HCT116 (cell line): Measurements from ENCODE around the gene PISD. TPM values are rescaled to one million over a fixed set of nuclear protein-coding genes. Genes with fewer than 3 reads are reported as not detected.

ENCODE experiments used
- ATAC-seq: fragments of 200-7000 bp; cut with Tn5 transposase; 2 replicates; pipeline ENCODE4 v1.9.1; 2020; ENCODE audit warnings: mild to moderate bottlenecking, moderate library complexity
- BruUV-seq: library from RNA; stranded (reverse); fragments of 400-500 nt; replicated peaks from 2 replicates; lab custom pipeline; 2021; lab: Mats Ljungman, UMichigan
- CTCF ChIA-PET: fragments of 300-600 bp; sonication (Branson Sonifier 250); formaldehyde crosslinking; loops from one replicate; lab custom pipeline; 2021; ENCODE audit warnings: antibody characterized with exemption; lab: Charles Lee
- POLR2A ChIA-PET: fragments of 300-600, 350-600 bp; sonication (Branson Sonifier 250); formaldehyde crosslinking; loops from one replicate; lab custom pipeline; 2021; ENCODE audit warnings: antibody characterized with exemption; lab: Charles Lee
- RAD21 ChIA-PET, 2 experiments: fragments of 300-600 bp; sonication (Branson Sonifier 250); formaldehyde crosslinking; loops; one replicate each; lab custom pipeline; 2023; ENCODE audit warnings: low total read pairs in 2 of 2; ENCODE audit not compliant: uncharacterized antibody in 2 of 2, unreplicated experiment in 2 of 2, low non-redundant PET in 1 of 2; lab: Charles Lee
- DNase-seq: peaks from one replicate; pipeline ENCODE4 v3.0.0-alpha.2; 2010; ENCODE audit warnings: low read depth, low spot score
- H2AFZ ChIP-seq: fragments of 200-600 bp; shearing (Covaris generic), sonication (generic); 2 replicates; pipeline ENCODE4 v1.6.1; 2017; ENCODE audit warnings: low read depth, mixed run types, mixed read lengths, antibody characterized with exemption, low read length; ENCODE audit not compliant: poor library complexity, severe bottlenecking
- H3K27ac ChIP-seq: 2 replicates; pipeline ENCODE4 v1.5.1; 2012; ENCODE audit warnings: low read depth, low read length
- H3K27me3 ChIP-seq: fragments of 200-600 bp; sonication (generic); 2 replicates; pipeline ENCODE4 v1.6.1; 2016; ENCODE audit warnings: mixed run types, low read length, mixed read lengths; ENCODE audit not compliant: insufficient read depth
- H3K36me3 ChIP-seq, 2 experiments: fragments of 200-500 bp in 1 of 2; fragments of 200-600 bp in 1 of 2; sonication (Bioruptor generic) in 1 of 2; sonication (generic) in 1 of 2; 2 replicates each; pipeline versions ENCODE4 v1.5.1 to v1.6.1; 2014 to 2016; ENCODE audit warnings: low read length in 2 of 2, inconsistent platforms in 1 of 2, mixed read lengths in 1 of 2, mixed run types in 1 of 2; ENCODE audit not compliant: insufficient read depth in 2 of 2, control insufficient read depth in 1 of 2
- H3K4me1 ChIP-seq, 2 experiments: fragments of 200-600 bp in 1 of 2; sonication (generic) in 1 of 2; 2 replicates each; pipeline versions ENCODE4 v1.5.1 to v1.6.1; 2012 to 2017; ENCODE audit warnings: low read length in 2 of 2, inconsistent platforms in 1 of 2, mild to moderate bottlenecking in 1 of 2, mixed read lengths in 1 of 2, mixed run types in 1 of 2, moderate library complexity in 1 of 2; ENCODE audit not compliant: insufficient read depth in 2 of 2, control insufficient read depth in 1 of 2
- H3K4me2 ChIP-seq: fragments of 200-600 bp; sonication (generic); 2 replicates; pipeline ENCODE4 v1.6.1; 2017; ENCODE audit warnings: mixed run types, low read length, mixed read lengths
- H3K4me3 ChIP-seq, 2 experiments: fragments of 200-600 bp in 1 of 2; sonication (generic) in 1 of 2; replicated peaks in 1 of 2; 2 replicates each; pipeline ENCODE4 v1.5.1; 2011 to 2016; ENCODE audit warnings: low read length in 2 of 2, control low read depth in 1 of 2, low read depth in 1 of 2, mild to moderate bottlenecking in 1 of 2, mixed read lengths in 1 of 2, mixed run types in 1 of 2
- H3K79me2 ChIP-seq: fragments of 200-600 bp; sonication (generic); 2 replicates; pipeline ENCODE4 v1.6.1; 2017; ENCODE audit warnings: mild to moderate bottlenecking, mixed run types, low read length, moderate library complexity, mixed read lengths; ENCODE audit not compliant: insufficient read depth
- H3K9ac ChIP-seq: fragments of 200-600 bp; sonication (generic); 2 replicates; pipeline ENCODE4 v1.6.1; 2016; ENCODE audit warnings: low read length, mixed read lengths
- H3K9me2 ChIP-seq: fragments of 200-600 bp; sonication (generic), shearing (Covaris generic); 2 replicates; pipeline ENCODE4 v1.6.1; 2017; ENCODE audit warnings: mixed run types, mild to moderate bottlenecking, moderate library complexity; ENCODE audit not compliant: insufficient read depth
- H3K9me3 ChIP-seq, 2 experiments: fragments of 200-500 bp in 1 of 2; fragments of 200-600 bp in 1 of 2; sonication (Bioruptor generic) in 1 of 2; sonication (generic) in 1 of 2; 2 replicates each; pipeline ENCODE4 v1.6.1; 2014 to 2017; ENCODE audit warnings: low read length in 2 of 2, mixed read lengths in 2 of 2, inconsistent platforms in 1 of 2, low read depth in 1 of 2, mild to moderate bottlenecking in 1 of 2, mixed run types in 1 of 2, moderate library complexity in 1 of 2; ENCODE audit not compliant: control insufficient read depth in 1 of 2, insufficient read depth in 1 of 2
- H4K20me1 ChIP-seq: fragments of 200-600 bp; sonication (generic), shearing (Covaris generic); 2 replicates; pipeline ENCODE4 v1.6.1; 2017; ENCODE audit warnings: mixed run types, mild to moderate bottlenecking, moderate library complexity; ENCODE audit not compliant: insufficient read depth
- CTCF ChIP-seq, 3 experiments: fragments of 200-600 bp in 1 of 3; sonication (generic) in 1 of 3; IDR thresholded peaks in 2 of 3; conservative IDR thresholded peaks in 1 of 3; 2 replicates each; pipeline ENCODE4 v1.5.1; 2012 to 2017; ENCODE audit warnings: low read depth in 2 of 3, low read length in 2 of 3, antibody characterized with exemption in 1 of 3, borderline replicate concordance in 1 of 3, control low read depth in 1 of 3, mild to moderate bottlenecking in 1 of 3, mixed read lengths in 1 of 3, mixed run types in 1 of 3, moderate library complexity in 1 of 3; ENCODE audit not compliant: insufficient read depth in 1 of 3
- EGR1 ChIP-seq: IDR thresholded peaks from 2 replicates; pipeline ENCODE4 v1.6.1; 2012; ENCODE audit warnings: low read depth
- ELF1 ChIP-seq: IDR thresholded peaks from 2 replicates; pipeline ENCODE4 v1.6.1; 2012; ENCODE audit warnings: low read depth, borderline replicate concordance
- EZH2 ChIP-seq: fragments of 200-600 bp; sonication (generic); IDR thresholded peaks from 2 replicates; pipeline ENCODE4 v1.6.1; 2017; ENCODE audit warnings: antibody characterized with exemption, mixed run types
- EZH2phosphoT487 ChIP-seq: fragments of 200-600 bp; IDR thresholded peaks from 2 replicates; pipeline ENCODE4 v1.6.1; 2018; ENCODE audit warnings: antibody characterized with exemption, borderline replicate concordance
- FOSL1 ChIP-seq: IDR thresholded peaks from 2 replicates; pipeline ENCODE4 v1.6.1; 2012; ENCODE audit warnings: low read depth
- JUND ChIP-seq: IDR thresholded peaks from 2 replicates; pipeline ENCODE4 v1.6.1; 2012
- POLR2A ChIP-seq: IDR thresholded peaks from 2 replicates; pipeline ENCODE4 v1.7.0; 2011; ENCODE audit warnings: borderline replicate concordance; ENCODE audit not compliant: insufficient read depth, insufficient read length; ENCODE audit errors: extremely low read depth
- POLR2AphosphoS5 ChIP-seq: IDR thresholded peaks from 2 replicates; pipeline ENCODE4 v1.6.1; 2011; ENCODE audit warnings: mild to moderate bottlenecking, low read depth, low read length, moderate library complexity
- SIN3A ChIP-seq: IDR thresholded peaks from 2 replicates; pipeline ENCODE4 v1.6.1; 2012; ENCODE audit warnings: low read depth
- SP1 ChIP-seq: IDR thresholded peaks from 2 replicates; pipeline ENCODE4 v1.6.1; 2012; ENCODE audit warnings: low read depth
- SRF ChIP-seq: IDR thresholded peaks from 2 replicates; pipeline ENCODE4 v1.6.1; 2012; ENCODE audit warnings: low read depth
- TCF7L2 ChIP-seq: IDR thresholded peaks from 2 replicates; pipeline ENCODE4 v1.7.0; 2011; ENCODE audit warnings: borderline replicate concordance, inconsistent platforms; ENCODE audit not compliant: insufficient read depth, insufficient read length; ENCODE audit errors: extremely low read depth
- YY1 ChIP-seq: IDR thresholded peaks from 2 replicates; pipeline ENCODE4 v1.6.1; 2011; ENCODE audit warnings: low read length, low read depth, moderate library complexity, mild to moderate bottlenecking; ENCODE audit not compliant: insufficient replicate concordance; ENCODE audit errors: extremely low read depth
- ZBTB33 ChIP-seq: IDR thresholded peaks from 2 replicates; pipeline ENCODE4 v1.6.1; 2011; ENCODE audit warnings: mild to moderate bottlenecking, low read length, moderate library complexity; ENCODE audit not compliant: insufficient replicate concordance; ENCODE audit errors: extremely low read depth
- ZNF274 ChIP-seq: fragments of 200-500 bp; sonication (Bioruptor generic); IDR thresholded peaks from 2 replicates; pipeline ENCODE4 v1.6.1; 2014; ENCODE audit warnings: mild to moderate bottlenecking, low read depth, low read length, inconsistent platforms
- intact Hi-C: fragments of 100-400 bp; cut with micrococcal nuclease; formaldehyde crosslinking; loops from 2 replicates; pipeline ENCODE4 v1.10.0; 2022
- total RNA-seq: library from RNA; stranded (reverse); gene quantifications from one replicate; pipeline ENCODE4 v1.2.1, GENCODE V29; 2021; ENCODE audit not compliant: unreplicated experiment

Gene PISD
- total RNA-seq, 1 experiment from 2014 or later, result 47.1 TPM

- CTCF ChIA-PET, result no interaction called here
- intact Hi-C loops, result no loop called here
- Histone ChIP-seq H3K36me3 (peaks cover 7 to 16% of the 10 kb centered on the region in 2 experiments; a peak in 2 of 4 replicates), H3K4me1 (no peaks in the 10 kb centered on the region), H3K79me2 (peaks cover 46% of the 10 kb centered on the region), H3K4me3 (no peak overlapping the region), H3K4me2 (no peak overlapping the region), H3K9me3 (no peaks in the 10 kb centered on the region), H2AFZ (no peak overlapping the region), H3K9ac (no peak overlapping the region), H3K27me3 (no peaks in the 10 kb centered on the region), H4K20me1 (no peaks in the 10 kb centered on the region)
- no TSS peak for BruUV-seq
- POLR2A ChIA-PET, result no interaction called here
- no peak for TF ChIP-seq EZH2
- TF ChIP-seq FOSL1, result no peak
- no peak for TF ChIP-seq POLR2AphosphoS5
- no peak for TF ChIP-seq SRF
- TF ChIP-seq ZBTB33, result no peak
- no peak for TF ChIP-seq JUND
- TF ChIP-seq ELF1, result no peak
- no peak for TF ChIP-seq TCF7L2
- TF ChIP-seq SIN3A, result no peak
- TF ChIP-seq EGR1, result no peak
- TF ChIP-seq POLR2A, result no peak
- no peak for TF ChIP-seq SP1
- TF ChIP-seq CTCF (IDR thresholded peaks at IDR 0.05 in 2 of 3, conservative IDR thresholded peaks at IDR 0.05 in 1 of 3; ENCODE audit: borderline replicate concordance in 1 of 3, insufficient read depth in 1 of 3, low read depth in 2 of 3, low read length in 2 of 3), result no peak
- no peak for TF ChIP-seq EZH2phosphoT487
- TF ChIP-seq ZNF274, result no peak
- TF ChIP-seq YY1, result no peak
- TF ChIP-seq, all 23 proteins: peak for 0
- RAD21 ChIA-PET, result no interaction called here
- Histone ChIP-seq H3K9me2 (no peaks in the 10 kb centered on the region), H3K27ac (no peak overlapping the region)
- DNase-seq (no peak), ATAC-seq (no peak)
These were observed 40.4 kb downstream of the PISD start for GRCh38 chr22:31621507-31622124.
